Endothelial cell of umbilical vein (primary cell): Measurements from ENCODE around the gene TGFB1. TPM values are rescaled to one million over a fixed set of nuclear protein-coding genes. Genes with fewer than 3 reads are reported as not detected.

Source experiments
- BruUV-seq: library from RNA; stranded (reverse); fragments of 400-500 nt; replicated peaks from 2 replicates; lab custom pipeline; 2021; lab: Mats Ljungman, UMichigan
- CTCF ChIA-PET: fragments of 300-600, 350-600 bp; sonication (Branson Sonifier 250); formaldehyde crosslinking; loops from one replicate; lab custom pipeline; 2021; ENCODE audit warnings: antibody characterized with exemption, inconsistent platforms; lab: Charles Lee
- POLR2A ChIA-PET: fragments of 300-600, 350-600 bp; sonication (Branson Sonifier 250); formaldehyde crosslinking; loops from one replicate; lab custom pipeline; 2021; ENCODE audit warnings: antibody characterized with exemption, inconsistent platforms; lab: Charles Lee
- DNase-seq: peaks from one replicate; pipeline ENCODE4 v3.0.0-alpha.2; 2011; ENCODE audit warnings: low read depth, low spot score
- FAIRE-seq: peaks from 2 replicates; lab custom pipeline; 2011; peaks lifted over from hg19 to GRCh38; lab: Jason Lieb, UNC
- H2AFZ ChIP-seq: 2 replicates; pipeline ENCODE4 v1.6.0; 2012; ENCODE audit warnings: low read depth, low read length, control low read depth, inconsistent platforms
- H3K27ac ChIP-seq: 2 replicates; pipeline ENCODE4 v1.5.1; 2011; ENCODE audit warnings: low read depth, mild to moderate bottlenecking, control low read depth, low read length, moderate library complexity; ENCODE audit not compliant: insufficient read depth
- H3K27me3 ChIP-seq, 2 experiments: 2 replicates each; pipeline versions ENCODE4 v1.6.0 to v1.6.1; 2011; ENCODE audit warnings: low read length in 2 of 2, mixed read lengths in 1 of 2; ENCODE audit not compliant: control insufficient read depth in 2 of 2, insufficient read depth in 2 of 2
- H3K36me3 ChIP-seq, 2 experiments: 2 replicates in 1 of 2; 3 replicates in 1 of 2; pipeline ENCODE4 v1.5.1; 2011; ENCODE audit warnings: low read length in 2 of 2, mild to moderate bottlenecking in 1 of 2, moderate library complexity in 1 of 2; ENCODE audit not compliant: control insufficient read depth in 2 of 2, insufficient read depth in 2 of 2; ENCODE audit errors: extremely low read depth in 1 of 2
- H3K4me1 ChIP-seq: 3 replicates; pipeline ENCODE4 v1.5.1; 2011; ENCODE audit warnings: mild to moderate bottlenecking, low read length; ENCODE audit not compliant: control insufficient read depth, insufficient read depth; ENCODE audit errors: extremely low read depth
- H3K4me2 ChIP-seq: 2 replicates; pipeline ENCODE4 v1.6.1; 2011; ENCODE audit warnings: low read length, control low read depth, mixed read lengths; ENCODE audit not compliant: insufficient read depth
- H3K4me3 ChIP-seq, 3 experiments: fragments of 200-600 bp in 1 of 3; sonication (generic), shearing (Covaris generic) in 1 of 3; replicated peaks in 1 of 3; 2 replicates each; pipeline ENCODE4 v1.5.1; 2011 to 2016; ENCODE audit warnings: control low read depth in 3 of 3, low read length in 3 of 3, mild to moderate bottlenecking in 2 of 3, inconsistent platforms in 1 of 3, low read depth in 1 of 3, moderate library complexity in 1 of 3; ENCODE audit not compliant: insufficient read depth in 1 of 3
- H3K79me2 ChIP-seq: 2 replicates; pipeline ENCODE4 v1.6.0; 2012; ENCODE audit warnings: low read length, inconsistent platforms; ENCODE audit not compliant: control insufficient read depth, insufficient read depth
- H3K9ac ChIP-seq: replicated peaks from 2 replicates; pipeline ENCODE3; 2011; ENCODE audit warnings: low read length, control low read depth; ENCODE audit not compliant: insufficient read depth; ENCODE audit errors: extremely low read depth
- H3K9me1 ChIP-seq: replicated peaks from 3 replicates; pipeline ENCODE4 v1.6.0; 2011; ENCODE audit warnings: mild to moderate bottlenecking, low read length; ENCODE audit not compliant: control insufficient read depth, insufficient read depth; ENCODE audit errors: extremely low read depth
- H3K9me3 ChIP-seq: replicated peaks from 2 replicates; pipeline ENCODE4 v1.5.1; 2012; ENCODE audit warnings: low read length, inconsistent platforms; ENCODE audit not compliant: control insufficient read depth, insufficient read depth
- H4K20me1 ChIP-seq: replicated peaks from 2 replicates; pipeline ENCODE3; 2011; ENCODE audit warnings: mild to moderate bottlenecking, low read length; ENCODE audit not compliant: control insufficient read depth, insufficient read depth; ENCODE audit errors: extremely low read depth
- CTCF ChIP-seq, 2 donors: IDR thresholded peaks; 1 replicate in 1 of 2; 2 replicates in 1 of 2; pipeline ENCODE4 v1.5.1; 2011; ENCODE audit warnings: low read length in 2 of 2, mild to moderate bottlenecking in 2 of 2, moderate library complexity in 2 of 2, control low read depth in 1 of 2, inconsistent platforms in 1 of 2, low read depth in 1 of 2; ENCODE audit not compliant: insufficient read depth in 1 of 2; ENCODE audit errors: extremely low read depth in 1 of 2
- EZH2 ChIP-seq: IDR thresholded peaks from 2 replicates; pipeline ENCODE4 v1.6.1; 2012; ENCODE audit warnings: borderline replicate concordance, low read depth, mild to moderate bottlenecking, moderate library complexity, low read length, inconsistent platforms; ENCODE audit not compliant: severe bottlenecking
- FOS ChIP-seq: IDR thresholded peaks from 2 replicates; pipeline ENCODE4 v1.6.1; 2011; ENCODE audit warnings: mild to moderate bottlenecking, low read length, moderate library complexity, borderline replicate concordance; ENCODE audit not compliant: insufficient read depth
- GATA2 ChIP-seq: IDR thresholded peaks from 2 replicates; pipeline ENCODE4 v1.7.0; 2011; ENCODE audit warnings: low read depth, mild to moderate bottlenecking, moderate library complexity, mixed read lengths, low read length; ENCODE audit not compliant: insufficient read length, insufficient read depth
- JUN ChIP-seq: IDR thresholded peaks from 2 replicates; pipeline ENCODE4 v1.6.1; 2011; ENCODE audit warnings: borderline replicate concordance, low read depth; ENCODE audit not compliant: insufficient read length, insufficient read depth
- MAX ChIP-seq: IDR thresholded peaks from 2 replicates; pipeline ENCODE4 v1.6.1; 2011; ENCODE audit not compliant: insufficient read depth, insufficient read length
- MYC ChIP-seq: IDR thresholded peaks from one replicate; pipeline ENCODE4 v1.6.1; 2011; ENCODE audit warnings: mild to moderate bottlenecking, low read depth, low read length
- POLR2A ChIP-seq: IDR thresholded peaks from 2 replicates; pipeline ENCODE4 v1.6.1; 2012; ENCODE audit warnings: low read depth, mild to moderate bottlenecking, control low read depth, low read length
- POLR2AphosphoS5 ChIP-seq: IDR thresholded peaks from 2 replicates; pipeline ENCODE4 v1.6.1; 2012; ENCODE audit warnings: low read depth, mild to moderate bottlenecking, control low read depth, low read length, moderate library complexity; ENCODE audit not compliant: insufficient read depth
- dilution Hi-C: fragments of 300-500 bp; cut with MboI; formaldehyde crosslinking; loops from one replicate; pipeline ENCODE4 v1.15.0; 2019; ENCODE audit warnings: low sequenced_read_pairs; ENCODE audit not compliant: extremely low pct_ligation_motif_present
- intact Hi-C: fragments of 100-400 bp; cut with micrococcal nuclease; formaldehyde crosslinking; loops from one replicate; pipeline ENCODE4 v1.10.0; 2022
- polyA plus RNA-seq, 4 experiments: library from polyadenylated mRNA; depleted of rRNA in 3 of 4; stranded (reverse) in 3 of 4; unstranded in 1 of 4; fragments of >200 nt; gene quantifications; 2 replicates each; pipeline versions ENCODE4 v1.2.1 to v1.2.3, GENCODE V29; 2011 to 2012; ENCODE audit warnings: missing spikeins in 1 of 4
- total RNA-seq: library from RNA; stranded (reverse); gene quantifications from 2 replicates; pipeline ENCODE4 v1.2.3, GENCODE V29; 2021

TGFB1 gene
- total and polyA plus RNA-seq, 2 donors (not counting 3 experiments of a cell fraction or from before 2014, with no cell fraction given) = 64.4 to 250 TPM

DNA sequence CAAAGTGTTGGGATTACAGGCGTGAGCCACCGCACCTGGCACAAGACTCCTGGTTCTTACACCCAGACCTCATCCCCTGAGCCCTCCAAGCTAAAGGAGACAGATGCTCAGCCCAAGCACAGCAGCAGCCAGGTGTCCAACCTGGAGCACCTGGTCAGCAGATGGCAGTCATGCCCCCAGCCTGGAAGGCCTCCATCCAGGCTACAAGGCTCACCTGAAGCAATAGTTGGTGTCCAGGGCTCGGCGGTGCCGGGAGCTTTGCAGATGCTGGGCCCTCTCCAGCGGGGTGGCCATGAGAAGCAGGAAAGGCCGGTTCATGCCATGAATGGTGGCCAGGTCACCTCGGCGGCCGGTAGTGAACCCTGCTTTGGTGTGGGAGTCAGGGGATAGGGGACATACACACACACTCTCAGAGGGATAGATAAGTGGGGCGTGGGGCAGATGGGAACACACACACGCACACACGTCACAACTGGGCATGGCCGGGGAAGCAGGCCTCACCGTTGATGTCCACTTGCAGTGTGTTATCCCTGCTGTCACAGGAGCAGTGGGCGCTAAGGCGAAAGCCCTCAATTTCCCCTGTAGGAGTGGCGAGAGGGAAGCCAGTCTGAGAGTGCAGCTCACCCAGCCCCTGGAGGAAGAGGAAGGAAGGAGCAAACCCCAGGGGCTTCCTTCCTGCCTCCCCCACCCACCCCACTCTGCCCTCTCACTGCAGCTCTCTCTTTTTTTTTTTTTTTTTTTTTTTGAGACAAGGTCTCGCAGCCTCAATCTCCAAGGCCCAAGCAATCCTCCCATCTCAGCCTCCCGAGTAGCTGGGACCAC is 11.8 kb downstream of the TGFB1 start:
- H3K9me3 ChIP-seq = no peaks in the 10 kb centered on the region
- intact Hi-C loops (no loop called here), dilution Hi-C loops (no loop called here)
- no peak overlapping the region for H3K27ac ChIP-seq
- DNase-seq (no peak), FAIRE-seq (no peak)
- ChIA-PET CTCF (interaction anchor here (2.0 kb wide), 1 partner anchor 10 kb away, joined by 8 read pairs; no protein-coding TSS in a partner anchor), POLR2A (interaction anchor here (0.8 kb wide), 1 partner anchor 79 kb away, joined by 5 read pairs; no protein-coding TSS in a partner anchor)
- no peaks in the 10 kb centered on the region for H3K9me1 ChIP-seq
- no peaks in the 10 kb centered on the region for H3K4me1 ChIP-seq
- H3K79me2 ChIP-seq = peaks cover 48% of the 10 kb centered on the region
- no peak overlapping the region for H2AFZ ChIP-seq
- H3K27me3 ChIP-seq = no peaks in the 10 kb centered on the region
- no peak overlapping the region for H3K4me2 ChIP-seq
- peaks cover 28 to 52% of the 10 kb centered on the region in 2 experiments for H3K36me3 ChIP-seq
- H3K4me3 ChIP-seq = no peak overlapping the region
- TF ChIP-seq MYC = no peak
- no peak for TF ChIP-seq MAX
- TF ChIP-seq JUN = no peak
- TF ChIP-seq GATA2 = no peak
- no peak for TF ChIP-seq POLR2AphosphoS5
- TF ChIP-seq FOS = no peak
- TF ChIP-seq EZH2 = no peak
- TF ChIP-seq POLR2A = no peak
- TF ChIP-seq CTCF (IDR thresholded peaks at IDR 0.05; ENCODE audit: extremely low read depth in 1 of 2, insufficient read depth in 1 of 2, low read depth in 1 of 2, low read length in 2 of 2) = no peak
- no peak overlapping the region for H3K9ac ChIP-seq
- no peaks in the 10 kb centered on the region for H4K20me1 ChIP-seq
- no TSS peak for BruUV-seq
